ENCODE data around the gene SHB.

Gene SHB

GRCh38 chr9:38066197-38066913 is 2.7 kb downstream of the SHB start:
- peak overlapping the region; percentile 19 for H2AK5ac ChIP-seq (ENCODE audit: low read length, severe bottlenecking)
- H3K27ac ChIP-seq (ENCODE audit: low read length, poor library complexity, severe bottlenecking): peak overlapping the region; percentile 31
- 40% methylated on average over 4 of the region's 7 CpGs for WGBS
- no peak for DNase-seq
- H3K27me3 ChIP-seq (ENCODE audit: control insufficient read depth in 1 of 2, insufficient read depth in 1 of 2, low read length in 2 of 2): no peaks in the 10 kb centered on the region
- H2BK120ac ChIP-seq (ENCODE audit: low read depth, low read length): no peak overlapping the region
- H3K79me1 ChIP-seq (replicated peaks; ENCODE audit: low read length, poor library complexity, severe bottlenecking): no peaks in the 10 kb centered on the region
- H3K18ac ChIP-seq (ENCODE audit: low read depth in 1 of 2, low read length in 2 of 2): peak overlapping the region in 1 of 2 experiments; percentile 34
- no peak overlapping the region for H2AFZ ChIP-seq (ENCODE audit: low read depth, low read length)
- no peak overlapping the region for H4K91ac ChIP-seq (ENCODE audit: low read length)
- H3K36me3 ChIP-seq (ENCODE audit: control insufficient read depth in 1 of 2, insufficient read depth in 2 of 2, low read depth in 1 of 2, low read length in 2 of 2): peaks cover 0 to 40% of the 10 kb centered on the region in 2 experiments
- H3K4ac ChIP-seq (ENCODE audit: low read depth in 1 of 2, low read length in 2 of 2): peak overlapping the region in 1 of 2 experiments; percentile 76
- H2BK12ac ChIP-seq (ENCODE audit: low read length in 2 of 2): no peak overlapping the region
- H2BK15ac ChIP-seq (ENCODE audit: low read depth, poor library complexity, severe bottlenecking): no peak overlapping the region
- peak overlapping the region in 1 of 2 experiments; percentile 81 for H3K23ac ChIP-seq (ENCODE audit: low read length in 2 of 2)
- H3K14ac ChIP-seq (ENCODE audit: low read length in 2 of 2): peak overlapping the region in 1 of 2 experiments; percentile 11
- H3K4me1 ChIP-seq (ENCODE audit: control insufficient read depth, insufficient read depth, low read depth, low read length): peaks cover 29% of the 10 kb centered on the region
- H3K9me3 ChIP-seq (ENCODE audit: control insufficient read depth, low read length): no peaks in the 10 kb centered on the region
- no peak overlapping the region for H4K8ac ChIP-seq (ENCODE audit: low read length)
- peak overlapping the region; percentile 89 for H3K9ac ChIP-seq (ENCODE audit: low read length)
- H3K4me2 ChIP-seq (ENCODE audit: low read length, poor library complexity, severe bottlenecking): peak overlapping the region; percentile 95
- peak overlapping the region; percentile 97 to 98 for H3K4me3 ChIP-seq (ENCODE audit: insufficient read depth in 1 of 2, low read depth in 1 of 2, low read length in 2 of 2)
- peak overlapping the region; percentile 68 for H2BK5ac ChIP-seq (ENCODE audit: low read depth, low read length, poor library complexity, severe bottlenecking)

DNA sequence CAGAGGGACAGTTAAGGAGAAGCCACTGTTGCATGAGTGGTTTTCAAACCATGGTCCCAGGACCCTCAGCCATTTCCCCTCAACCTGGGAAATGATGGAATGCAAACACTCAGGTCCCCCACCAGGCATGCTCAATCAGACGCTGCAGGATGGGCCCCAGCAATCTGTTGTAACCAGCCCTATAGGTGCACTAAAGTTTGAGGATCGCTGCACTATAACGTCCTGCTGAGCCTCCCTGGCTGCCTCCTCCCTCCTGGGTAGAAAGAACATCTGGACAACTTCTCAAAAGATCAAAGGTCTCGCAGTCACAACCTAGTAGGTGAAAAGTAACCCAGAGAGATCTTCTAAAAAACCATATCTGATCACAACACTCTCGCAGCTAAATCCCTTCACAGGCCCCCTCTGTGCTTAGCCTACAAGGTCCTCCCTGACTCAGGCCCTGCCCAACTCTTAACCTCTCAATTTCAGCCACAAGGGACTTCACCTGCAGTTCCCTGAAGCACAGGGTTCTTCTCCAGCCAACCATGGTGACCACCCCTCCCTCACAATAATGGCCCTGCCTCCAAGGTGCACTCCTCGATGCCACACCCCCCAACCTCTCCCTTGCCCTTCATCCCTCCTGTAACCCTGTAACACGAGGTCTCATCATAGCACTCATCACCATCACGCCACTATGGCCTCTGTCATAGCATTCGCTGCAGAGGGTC is 3.5 kb downstream of the SHB start:
- peak overlapping the region in 1 of 2 experiments; percentile 49 for H2BK12ac ChIP-seq (ENCODE audit: low read length in 2 of 2)
- no peaks in the 10 kb centered on the region for H3K27me3 ChIP-seq (ENCODE audit: control insufficient read depth in 1 of 2, insufficient read depth in 1 of 2, low read length in 2 of 2)
- no peak overlapping the region for H2BK5ac ChIP-seq (ENCODE audit: low read depth, low read length, poor library complexity, severe bottlenecking)
- no peak overlapping the region for H3K4ac ChIP-seq (ENCODE audit: low read depth in 1 of 2, low read length in 2 of 2)
- H3K9ac ChIP-seq (ENCODE audit: low read length): peak overlapping the region; percentile 89
- DNase-seq: no peak
- H2BK15ac ChIP-seq (ENCODE audit: low read depth, poor library complexity, severe bottlenecking): no peak overlapping the region
- peaks cover 0 to 47% of the 10 kb centered on the region in 2 experiments for H3K36me3 ChIP-seq (ENCODE audit: control insufficient read depth in 1 of 2, insufficient read depth in 2 of 2, low read depth in 1 of 2, low read length in 2 of 2)
- H3K4me2 ChIP-seq (ENCODE audit: low read length, poor library complexity, severe bottlenecking): peak overlapping the region; percentile 95
- no peak overlapping the region for H2AFZ ChIP-seq (ENCODE audit: low read depth, low read length)
- H3K27ac ChIP-seq (ENCODE audit: low read length, poor library complexity, severe bottlenecking): peak overlapping the region; percentile 49
- H3K79me1 ChIP-seq (replicated peaks; ENCODE audit: low read length, poor library complexity, severe bottlenecking): no peaks in the 10 kb centered on the region
- WGBS: 33% methylated on average over 7 of the region's 9 CpGs
- peak overlapping the region; percentile 54 to 97 for H3K4me3 ChIP-seq (ENCODE audit: insufficient read depth in 1 of 2, low read depth in 1 of 2, low read length in 2 of 2)
- peak overlapping the region in 1 of 2 experiments; percentile 46 for H3K23ac ChIP-seq (ENCODE audit: low read length in 2 of 2)
- H3K9me3 ChIP-seq (ENCODE audit: control insufficient read depth, low read length): no peaks in the 10 kb centered on the region
- H2BK120ac ChIP-seq (ENCODE audit: low read depth, low read length): no peak overlapping the region
- H3K18ac ChIP-seq (ENCODE audit: low read depth in 1 of 2, low read length in 2 of 2): no peak overlapping the region
- H4K91ac ChIP-seq (ENCODE audit: low read length): peak overlapping the region; percentile 74
- peak overlapping the region in 1 of 2 experiments; percentile 89 for H3K14ac ChIP-seq (ENCODE audit: low read length in 2 of 2)
- H3K4me1 ChIP-seq (ENCODE audit: control insufficient read depth, insufficient read depth, low read depth, low read length): peaks cover 36% of the 10 kb centered on the region
- peak overlapping the region; percentile 25 for H2AK5ac ChIP-seq (ENCODE audit: low read length, severe bottlenecking)
- no peak overlapping the region for H4K8ac ChIP-seq (ENCODE audit: low read length)

- WGBS: 91% methylated on average over 4 of the region's 4 CpGs
- Histone ChIP-seq H3K4me3 (ENCODE audit: insufficient read depth in 1 of 2, low read depth in 1 of 2, low read length in 2 of 2) (peak overlapping the region; percentile 12 to 97), H2AFZ (ENCODE audit: low read depth, low read length) (no peak overlapping the region), H2BK120ac (ENCODE audit: low read depth, low read length) (no peak overlapping the region), H3K9ac (ENCODE audit: low read length) (peak overlapping the region; percentile 41), H3K4me2 (ENCODE audit: low read length, poor library complexity, severe bottlenecking) (peak overlapping the region; percentile 95), H3K4me1 (ENCODE audit: control insufficient read depth, insufficient read depth, low read depth, low read length) (peaks cover 34% of the 10 kb centered on the region), H3K27me3 (ENCODE audit: control insufficient read depth in 1 of 2, insufficient read depth in 1 of 2, low read length in 2 of 2) (no peaks in the 10 kb centered on the region), H4K8ac (ENCODE audit: low read length) (no peak overlapping the region), H3K27ac (ENCODE audit: low read length, poor library complexity, severe bottlenecking) (peak overlapping the region; percentile 49), H2BK12ac (ENCODE audit: low read length in 2 of 2) (no peak overlapping the region), H3K9me3 (ENCODE audit: control insufficient read depth, low read length) (no peaks in the 10 kb centered on the region), H3K23ac (ENCODE audit: low read length in 2 of 2) (peak overlapping the region in 1 of 2 experiments; percentile 46), H3K36me3 (ENCODE audit: control insufficient read depth in 1 of 2, insufficient read depth in 2 of 2, low read depth in 1 of 2, low read length in 2 of 2) (peaks cover 0 to 47% of the 10 kb centered on the region in 2 experiments), H3K4ac (ENCODE audit: low read depth in 1 of 2, low read length in 2 of 2) (peak overlapping the region in 1 of 2 experiments; percentile 6), H3K18ac (ENCODE audit: low read depth in 1 of 2, low read length in 2 of 2) (peak overlapping the region in 1 of 2 experiments; percentile 14), H2AK5ac (ENCODE audit: low read length, severe bottlenecking) (peak overlapping the region; percentile 47), H3K79me1 (replicated peaks; ENCODE audit: low read length, poor library complexity, severe bottlenecking) (no peaks in the 10 kb centered on the region), H2BK5ac (ENCODE audit: low read depth, low read length, poor library complexity, severe bottlenecking) (no peak overlapping the region), H4K91ac (ENCODE audit: low read length) (no peak overlapping the region), H2BK15ac (ENCODE audit: low read depth, poor library complexity, severe bottlenecking) (no peak overlapping the region), H3K14ac (ENCODE audit: low read length in 2 of 2) (no peak overlapping the region)
- no peak for DNase-seq
These were observed 4.1 kb downstream of the SHB start for GRCh38 chr9:38064842-38065368.

GRCh38 chr9:38063363-38063707 is 5.7 kb downstream of the SHB start:
- WGBS: 36% methylated on average over 2 of the region's 2 CpGs
- Histone ChIP-seq H2BK15ac (ENCODE audit: low read depth, poor library complexity, severe bottlenecking) (no peak overlapping the region), H3K4me3 (ENCODE audit: insufficient read depth in 1 of 2, low read depth in 1 of 2, low read length in 2 of 2) (peak overlapping the region in 1 of 2 experiments; percentile 23), H2AFZ (ENCODE audit: low read depth, low read length) (no peak overlapping the region), H3K9ac (ENCODE audit: low read length) (peak overlapping the region; percentile 41), H3K4me1 (ENCODE audit: control insufficient read depth, insufficient read depth, low read depth, low read length) (peaks cover 40% of the 10 kb centered on the region), H3K9me3 (ENCODE audit: control insufficient read depth, low read length) (no peaks in the 10 kb centered on the region), H4K8ac (ENCODE audit: low read length) (peak overlapping the region; percentile 47), H2BK5ac (ENCODE audit: low read depth, low read length, poor library complexity, severe bottlenecking) (no peak overlapping the region), H3K18ac (ENCODE audit: low read depth in 1 of 2, low read length in 2 of 2) (peak overlapping the region; percentile 23 to 54), H2BK12ac (ENCODE audit: low read length in 2 of 2) (peak overlapping the region in 1 of 2 experiments; percentile 60), H3K23ac (ENCODE audit: low read length in 2 of 2) (peak overlapping the region in 1 of 2 experiments; percentile 96), H3K36me3 (ENCODE audit: control insufficient read depth in 1 of 2, insufficient read depth in 2 of 2, low read depth in 1 of 2, low read length in 2 of 2) (peaks cover 2 to 49% of the 10 kb centered on the region in 2 experiments), H3K14ac (ENCODE audit: low read length in 2 of 2) (peak overlapping the region in 1 of 2 experiments; percentile 85), H3K79me1 (replicated peaks; ENCODE audit: low read length, poor library complexity, severe bottlenecking) (no peaks in the 10 kb centered on the region), H3K4me2 (ENCODE audit: low read length, poor library complexity, severe bottlenecking) (peak overlapping the region; percentile 58), H2BK120ac (ENCODE audit: low read depth, low read length) (no peak overlapping the region), H3K27ac (ENCODE audit: low read length, poor library complexity, severe bottlenecking) (peak overlapping the region; percentile 75), H3K27me3 (ENCODE audit: control insufficient read depth in 1 of 2, insufficient read depth in 1 of 2, low read length in 2 of 2) (no peaks in the 10 kb centered on the region), H2AK5ac (ENCODE audit: low read length, severe bottlenecking) (peak overlapping the region; percentile 83), H4K91ac (ENCODE audit: low read length) (peak overlapping the region; percentile 47), H3K4ac (ENCODE audit: low read depth in 1 of 2, low read length in 2 of 2) (peak overlapping the region in 1 of 2 experiments; percentile 16)
- DNase-seq: peak; percentile 61

Measured in mesenchymal stem cell (in vitro differentiated cells and primary cell).